WTC11 (cell line): ENCODE results near the gene PHF24. TPM values are rescaled to one million over a fixed set of nuclear protein-coding genes. Genes with fewer than 3 reads are reported as not detected.

Experiments used
- ATAC-seq: fragments of 200-7000 bp; cut with Tn5 transposase; 2 replicates; pipeline ENCODE4 v1.10.0; 2021; ENCODE audit warnings: mild to moderate bottlenecking, moderate library complexity
- CTCF ChIA-PET: fragments of 300-600 bp; sonication (Branson Sonifier 250); formaldehyde crosslinking; loops from one replicate; lab custom pipeline; 2021; ENCODE audit warnings: antibody characterized with exemption; lab: Charles Lee
- POLR2A ChIA-PET: fragments of 350-600 bp; sonication (Branson Sonifier 250); formaldehyde crosslinking; loops from one replicate; lab custom pipeline; 2021; ENCODE audit warnings: antibody characterized with exemption; lab: Charles Lee
- DNase-seq: peaks from one replicate; pipeline ENCODE4 v3.0.0; 2021; ENCODE audit warnings: low spot score
- H3K27ac Mint-ChIP-seq: 2 replicates; pipeline ENCODE4 v1.8.0; 2021; ENCODE audit warnings: mixed read lengths
- H3K27me3 Mint-ChIP-seq: 2 replicates; pipeline ENCODE4 v1.8.0; 2021; ENCODE audit warnings: low read depth, mild to moderate bottlenecking, moderate library complexity, mixed read lengths
- H3K36me3 Mint-ChIP-seq: 2 replicates; pipeline ENCODE4 v1.8.0; 2021; ENCODE audit warnings: mixed read lengths
- H3K4me1 Mint-ChIP-seq: 2 replicates; pipeline ENCODE4 v1.8.0; 2022; ENCODE audit warnings: mixed read lengths
- H3K4me3 Mint-ChIP-seq: 2 replicates; pipeline ENCODE4 v1.8.0; 2021; ENCODE audit warnings: mild to moderate bottlenecking, moderate library complexity, mixed read lengths
- H3K9me3 Mint-ChIP-seq: 2 replicates; pipeline ENCODE4 v1.8.0; 2021; ENCODE audit warnings: mixed read lengths
- ATF6 ChIP-seq: sonication (generic); formaldehyde crosslinking; IDR thresholded peaks from 2 replicates; pipeline ENCODE4 v1.8.1; 2023; ENCODE audit warnings: mild to moderate bottlenecking, missing genetic modification reagents
- CBFB ChIP-seq: sonication (generic); formaldehyde crosslinking; IDR thresholded peaks from 2 replicates; pipeline ENCODE4 v1.8.1; 2022; ENCODE audit warnings: mild to moderate bottlenecking, low read depth, missing genetic modification reagents
- CREM ChIP-seq: sonication (generic); formaldehyde crosslinking; IDR thresholded peaks from 2 replicates; pipeline ENCODE4 v1.8.1; 2022; ENCODE audit warnings: mild to moderate bottlenecking, missing genetic modification reagents, moderate library complexity
- E2F1 ChIP-seq: sonication (generic); formaldehyde crosslinking; IDR thresholded peaks from 2 replicates; pipeline ENCODE4 v1.8.0; 2022; ENCODE audit warnings: mild to moderate bottlenecking, missing genetic modification reagents
- ELF4 ChIP-seq: sonication (generic); formaldehyde crosslinking; IDR thresholded peaks from 2 replicates; pipeline ENCODE4 v1.8.1; 2022; ENCODE audit warnings: low read depth, mild to moderate bottlenecking, moderate library complexity, missing genetic modification reagents
- FOXJ3 ChIP-seq: sonication (generic); formaldehyde crosslinking; IDR thresholded peaks from 2 replicates; pipeline ENCODE4 v1.9.0; 2021; ENCODE audit warnings: missing genetic modification reagents, mild to moderate bottlenecking, borderline replicate concordance
- GABPB1 ChIP-seq: sonication (generic); formaldehyde crosslinking; IDR thresholded peaks from 2 replicates; pipeline ENCODE4 v1.8.1; 2023; ENCODE audit warnings: mild to moderate bottlenecking, missing genetic modification reagents
- GRHL2 ChIP-seq: fragments of 250-450 bp; sonication (Bioruptor Pico); IDR thresholded peaks from 2 replicates; pipeline ENCODE4 v1.8.0; 2022; ENCODE audit warnings: mild to moderate bottlenecking, moderate library complexity; ENCODE audit not compliant: insufficient replicate concordance, severe bottlenecking
- IRF1 ChIP-seq: sonication (generic); formaldehyde crosslinking; IDR thresholded peaks from 2 replicates; pipeline ENCODE4 v1.8.0; 2023; ENCODE audit warnings: missing genetic modification reagents
- IRF2 ChIP-seq: sonication (generic); formaldehyde crosslinking; IDR thresholded peaks from 2 replicates; pipeline ENCODE4 v1.8.0; 2022; ENCODE audit warnings: low read depth, missing genetic modification reagents, borderline replicate concordance
- KAT7 ChIP-seq: sonication (generic); formaldehyde crosslinking; IDR thresholded peaks from 2 replicates; pipeline ENCODE4 v1.8.1; 2023; ENCODE audit warnings: missing genetic modification reagents, mild to moderate bottlenecking, borderline replicate concordance
- SMAD4 ChIP-seq: sonication (generic); formaldehyde crosslinking; IDR thresholded peaks from 2 replicates; pipeline ENCODE4 v1.8.0; 2022; ENCODE audit warnings: mild to moderate bottlenecking, missing genetic modification reagents
- SOX15 ChIP-seq: fragments of 250-450 bp; sonication (Bioruptor Pico); IDR thresholded peaks from 2 replicates; pipeline ENCODE4 v1.9.0; 2021; ENCODE audit warnings: mild to moderate bottlenecking
- USF1 ChIP-seq: sonication (generic); formaldehyde crosslinking; IDR thresholded peaks from 2 replicates; pipeline ENCODE4 v1.8.0; 2022; ENCODE audit warnings: mild to moderate bottlenecking, missing genetic modification reagents
- ZMAT4 ChIP-seq: fragments of 250-450 bp; sonication (Bioruptor Pico); IDR thresholded peaks from 2 replicates; pipeline ENCODE4 v1.9.0; 2021; ENCODE audit warnings: mild to moderate bottlenecking
- ZNF121 ChIP-seq: sonication (generic); formaldehyde crosslinking; IDR thresholded peaks from 2 replicates; pipeline ENCODE4 v1.8.0; 2023; ENCODE audit warnings: missing genetic modification reagents
- ZNF138 ChIP-seq: sonication (generic); formaldehyde crosslinking; conservative IDR thresholded peaks from 2 replicates; pipeline ENCODE4 v1.8.1; 2022; ENCODE audit warnings: mild to moderate bottlenecking, moderate library complexity, missing genetic modification reagents
- ZNF281 ChIP-seq: sonication (generic); formaldehyde crosslinking; IDR thresholded peaks from 2 replicates; pipeline ENCODE4 v1.8.0; 2023; ENCODE audit warnings: mild to moderate bottlenecking, missing genetic modification reagents
- ZNF425 ChIP-seq: fragments of 250-450 bp; sonication (Bioruptor Pico); conservative IDR thresholded peaks from 2 replicates; pipeline ENCODE4 v1.9.0; 2021; ENCODE audit warnings: mild to moderate bottlenecking
- total RNA-seq: library from RNA; stranded (reverse); gene quantifications from 3 replicates; pipeline ENCODE4 v1.2.3, GENCODE V29; 2021

The PHF24 gene
- total RNA-seq, 1 experiment from 2014 or later: 0.59 TPM

- DNase-seq (no peak), ATAC-seq (no peak)
- H3K27ac Mint-ChIP-seq: no peak overlapping the region
Observed at GRCh38 chr9:34994900-34995669, 37.0 kb downstream of the PHF24 start.

GRCh38 chr9:34995670-34996060 lies 37.6 kb downstream of the PHF24 start:
- no peak for DNase-seq
- Mint-ChIP-seq H3K4me3 (no peak overlapping the region), H3K27ac (no peak overlapping the region), H3K4me1 (peaks cover 52% of the 10 kb centered on the region), H3K36me3 (peaks cover 34% of the 10 kb centered on the region), H3K27me3 (no peaks in the 10 kb centered on the region; the same call in 1 of the 2 replicates), H3K9me3 (no peaks in the 10 kb centered on the region)
- TF ChIP-seq IRF2 (CRISPR knock-in tag) (no peak), CBFB (CRISPR knock-in tag) (no peak), KAT7 (CRISPR knock-in tag) (no peak), SMAD4 (no peak), ZNF138 (no peak)
- ChIA-PET POLR2A (no interaction called here), CTCF (interaction anchor here (2.1 to 10.1 kb wide), 4 partner anchors 11 to 235 kb away, joined by 12 to 183 read pairs (median 44); a partner anchor contains a TSS)
- no peak for ATAC-seq

More at GRCh38 chr9:34994900-34995669, 37.0 kb downstream of the PHF24 start:
- TF ChIP-seq CREM (CRISPR knock-in tag) (no peak), ELF4 (CRISPR knock-in tag) (no peak), ZNF281 (CRISPR knock-in tag) (no peak), USF1 (no peak), E2F1 (CRISPR knock-in tag) (no peak), GABPB1 (CRISPR knock-in tag) (no peak), FOXJ3 (no peak)
- H3K9me3 Mint-ChIP-seq: no peaks in the 10 kb centered on the region
- H3K4me3 Mint-ChIP-seq: no peak overlapping the region
- ChIA-PET POLR2A (interaction anchor here (1.0 to 2.5 kb wide), 4 partner anchors 32 to 96 kb away, joined by 3 to 10 read pairs (median 6); partner anchors contain the start of gene VCP), CTCF (interaction anchor here (0.6 to 10.1 kb wide), 29 partner anchors 8 to 331 kb away, joined by 3 to 183 read pairs (median 6); partner anchors contain the start of genes FANCG, STOML2 and VCP)
- H3K27me3 Mint-ChIP-seq: no peaks in the 10 kb centered on the region; the same call in 1 of the 2 replicates
- peaks cover 52% of the 10 kb centered on the region for H3K4me1 Mint-ChIP-seq
- peaks cover 34% of the 10 kb centered on the region for H3K36me3 Mint-ChIP-seq

GRCh38 chr9:34996181-34996904 lies 38.3 kb downstream of the PHF24 start:
- no peak overlapping the region for H3K27ac Mint-ChIP-seq
- H3K9me3 Mint-ChIP-seq: no peaks in the 10 kb centered on the region
- DNase-seq (no peak), ATAC-seq (no peak)
- peaks cover 34% of the 10 kb centered on the region for H3K36me3 Mint-ChIP-seq
- H3K4me3 Mint-ChIP-seq: no peak overlapping the region
- TF ChIP-seq ZNF425 (no peak), CBFB (CRISPR knock-in tag) (no peak), ATF6 (CRISPR knock-in tag) (no peak), IRF1 (CRISPR knock-in tag) (no peak), ZMAT4 (CRISPR knock-in tag) (no peak), GRHL2 (CRISPR knock-in tag) (no peak), ZNF121 (CRISPR knock-in tag) (no peak), SOX15 (no peak)
- H3K27me3 Mint-ChIP-seq: no peaks in the 10 kb centered on the region; the same call in 1 of the 2 replicates
- CTCF ChIA-PET: interaction anchor here (2.2 kb wide), 1 partner anchor 55 kb away, joined by 13 read pairs; no protein-coding TSS in a partner anchor
- H3K4me1 Mint-ChIP-seq: peaks cover 52% of the 10 kb centered on the region
- POLR2A ChIA-PET: no interaction called here
